Umbilical cord (tissue), 2 donors: Measurements from ENCODE around the gene SERPINA12. TPM values are rescaled to one million over a fixed set of nuclear protein-coding genes. Genes with fewer than 3 reads are reported as not detected.

Experiments
- DNase-seq: peaks from one replicate; pipeline ENCODE4 v3.0.0-alpha.2; 2015; ENCODE audit warnings: low spot score
- total RNA-seq: library from RNA; depleted of rRNA; stranded (reverse); fragments of >200 nt; gene quantifications from one replicate; pipeline ENCODE4 v1.2.3, GENCODE V29; 2014; ENCODE audit warnings: low replicate concordance; ENCODE audit not compliant: insufficient read depth

Gene SERPINA12
- total RNA-seq, 1 donor from 2014 or later: not detected

GRCh38 chr14:94441130-94441529, 68.1 kb downstream of the SERPINA12 start:
- DNase-seq: no peak

- no peak for DNase-seq
Observed at GRCh38 chr14:94439453-94440057, 69.7 kb downstream of the SERPINA12 start.

Other genes starting within 250 kb of the SERPINA12 start
- gene SERPINA10, start 216.2 kb downstream of the SERPINA12 start, total RNA-seq: 1.2 TPM
- 2.4 TPM for gene SERPINA6, start 186.1 kb downstream of the SERPINA12 start, total RNA-seq
- gene SERPINA2, start 142.8 kb downstream of the SERPINA12 start, total RNA-seq: not detected
- 15.6 TPM for gene SERPINA1, start 120.9 kb downstream of the SERPINA12 start, total RNA-seq
- 1.7 TPM for gene SERPINA11, start 56.7 kb downstream of the SERPINA12 start, total RNA-seq
- 1.4 TPM for gene SERPINA9, start 33.3 kb downstream of the SERPINA12 start, total RNA-seq
- not detected for gene SERPINA4, start 52.0 kb upstream of the SERPINA12 start, total RNA-seq
- 0.24 TPM for gene SERPINA5, start 72.0 kb upstream of the SERPINA12 start, total RNA-seq
- gene SERPINA3, start 102.9 kb upstream of the SERPINA12 start, total RNA-seq: 13.2 TPM